ENCODE measurements around the gene GRHL1.

The GRHL1 gene

DNA sequence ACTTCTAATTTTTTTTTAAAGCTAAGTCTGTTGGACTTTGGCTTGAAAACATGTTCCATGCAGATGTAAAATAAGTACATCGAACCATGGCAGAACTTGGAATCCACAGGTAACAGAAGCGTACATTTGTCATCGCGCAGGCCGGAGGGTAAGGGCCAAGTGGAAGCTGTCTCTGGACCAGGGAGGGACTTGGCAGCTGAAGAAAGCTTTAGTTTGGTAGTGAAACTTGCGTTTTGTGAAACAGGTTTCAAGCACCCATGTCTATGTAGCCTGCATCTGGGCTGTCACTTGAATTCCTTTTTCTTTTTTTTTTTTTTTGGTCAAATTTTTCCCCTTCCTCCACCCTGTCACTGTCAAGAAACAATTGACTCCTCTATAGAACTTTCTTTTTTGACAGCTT, 20.4 kb downstream of the GRHL1 start:
- in situ Hi-C loops (cut with MboI; ENCODE audit: low sequenced_read_pairs), result no loop called here

DNA sequence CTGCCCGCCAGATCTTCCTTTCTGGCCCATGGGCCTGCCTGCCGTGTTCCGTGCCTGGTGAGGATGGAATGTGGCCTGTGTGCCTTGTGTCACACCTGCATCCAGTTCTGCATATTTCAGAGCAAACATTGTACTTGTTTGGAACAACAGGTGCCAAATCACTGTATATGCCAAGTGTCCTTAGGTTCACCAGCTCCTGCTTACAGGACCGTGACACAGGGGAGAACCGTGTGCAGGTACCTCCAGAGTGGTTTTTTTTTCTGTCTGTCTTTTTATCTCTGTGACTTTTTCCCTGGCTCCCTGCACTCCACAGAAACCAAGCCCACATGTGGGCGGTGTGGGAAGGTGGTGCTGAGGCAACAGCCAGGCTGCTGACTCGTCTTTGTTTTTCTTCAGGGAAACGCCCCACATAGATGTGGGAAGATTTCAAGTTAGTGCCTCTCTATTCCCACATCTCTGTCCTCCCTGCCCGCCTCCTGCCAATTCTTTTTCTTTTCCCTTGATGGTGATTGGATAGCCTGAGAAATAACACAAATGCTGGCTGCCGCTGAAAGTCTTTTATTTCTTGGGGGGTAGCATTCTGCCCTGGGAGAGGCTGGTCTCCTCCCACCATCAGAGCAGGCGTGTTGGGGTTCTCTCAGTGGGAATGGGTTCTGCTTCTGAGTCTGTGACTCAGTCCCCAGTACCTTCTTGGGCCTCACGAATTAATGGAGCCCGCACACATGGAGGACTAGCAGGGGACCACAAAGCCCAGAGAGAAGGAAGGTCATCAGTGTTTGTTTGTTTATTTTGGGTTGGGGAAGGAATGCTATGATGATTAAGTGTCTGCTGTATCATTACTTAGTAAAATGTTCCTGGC, 21.4 kb downstream of the GRHL1 start:
- in situ Hi-C loops (cut with MboI; ENCODE audit: low sequenced_read_pairs), result no loop called here

DNA sequence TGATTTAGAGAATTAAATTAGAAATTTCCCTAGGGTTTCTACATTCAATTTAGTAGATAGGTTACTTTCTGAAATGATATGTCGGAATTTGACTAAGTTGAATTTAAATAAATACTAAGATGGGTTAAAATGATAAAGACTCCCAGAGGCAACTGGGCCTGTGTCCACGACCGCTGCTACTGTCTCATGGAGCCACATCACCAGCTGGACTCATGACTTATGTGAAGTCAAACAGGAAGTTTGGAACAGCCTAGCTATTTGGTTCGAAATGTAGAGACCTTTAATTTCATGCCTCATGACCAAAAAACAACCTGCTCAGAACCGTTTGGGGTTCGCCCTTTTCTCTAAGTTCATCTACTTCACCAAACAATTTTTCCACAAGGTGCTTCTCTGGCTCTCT, 22.2 kb downstream of the GRHL1 start:
- in situ Hi-C loops (cut with MboI; ENCODE audit: low sequenced_read_pairs), result no loop called here

DNA sequence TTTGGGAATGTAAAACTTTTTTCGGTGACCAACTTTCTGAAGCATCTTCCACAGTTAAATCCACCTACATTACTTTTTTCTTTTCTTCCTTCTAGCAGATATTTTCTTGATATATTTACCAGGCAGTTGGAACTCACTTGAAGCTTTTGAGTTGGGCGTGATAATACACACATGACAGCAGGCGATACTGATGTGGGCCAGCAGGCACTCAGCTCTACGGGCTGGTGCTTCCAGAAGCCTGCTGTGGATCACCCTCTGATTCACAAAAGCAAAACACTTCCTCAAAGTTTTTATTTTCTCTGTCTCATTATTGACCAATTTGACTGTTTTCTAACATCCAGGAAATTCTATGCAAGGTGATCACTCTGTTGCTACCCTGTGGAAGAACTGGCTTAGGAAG, 22.9 kb downstream of the GRHL1 start:
- in situ Hi-C loops (cut with MboI; ENCODE audit: low sequenced_read_pairs), result no loop called here

DNA sequence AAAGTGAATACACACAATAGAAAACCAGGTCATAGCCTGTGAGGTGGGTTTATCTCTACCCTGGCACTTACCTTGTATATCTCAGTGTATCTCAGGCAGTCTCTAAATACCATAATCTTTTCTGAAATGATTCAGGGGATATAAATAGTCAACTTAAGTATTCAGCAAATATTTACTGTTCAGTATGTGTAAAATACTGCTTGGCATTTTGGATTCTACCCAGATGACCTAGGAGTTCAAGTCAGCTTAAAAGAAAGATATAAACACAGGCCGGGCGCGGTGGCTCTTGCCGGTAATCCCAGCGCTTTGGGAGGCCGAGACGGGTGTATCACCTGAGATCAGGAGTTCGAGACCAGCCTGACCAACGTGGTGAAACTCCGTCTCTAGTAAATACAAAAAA, 23.8 kb downstream of the GRHL1 start:
- in situ Hi-C loops (cut with MboI; ENCODE audit: low sequenced_read_pairs), result no loop called here

DNA sequence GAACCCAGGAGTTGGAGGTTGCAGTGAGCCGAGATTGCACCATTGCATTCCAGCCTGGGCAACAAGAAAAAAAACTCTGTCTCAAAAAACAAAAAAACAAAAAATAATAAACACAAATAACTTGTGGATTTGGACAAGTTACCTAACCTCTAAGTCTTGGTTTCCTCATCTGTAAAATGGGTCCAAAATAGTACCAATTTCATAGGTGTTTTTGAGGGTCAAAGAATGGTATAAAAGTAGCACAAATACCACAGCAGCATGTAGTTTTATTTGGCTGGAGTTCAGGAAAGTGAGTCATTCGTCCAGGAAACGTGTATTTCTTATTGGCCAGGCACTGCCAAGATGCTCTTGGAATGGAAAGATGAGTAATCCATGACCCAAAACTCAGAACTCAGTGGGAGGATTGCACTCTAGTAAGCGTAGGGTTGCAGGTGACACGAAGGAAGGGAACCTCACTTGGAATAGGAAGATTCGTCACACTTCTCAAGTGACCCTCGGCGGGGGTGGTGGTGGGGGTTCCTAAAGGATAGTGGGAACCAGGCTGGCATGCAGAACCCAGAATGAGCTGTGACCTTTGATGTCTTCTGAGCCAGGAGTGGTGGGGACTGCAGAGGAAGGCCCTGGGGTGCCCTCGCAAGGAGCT, 24.4 kb downstream of the GRHL1 start:
- in situ Hi-C loops (cut with MboI; ENCODE audit: low sequenced_read_pairs), result no loop called here

DNA sequence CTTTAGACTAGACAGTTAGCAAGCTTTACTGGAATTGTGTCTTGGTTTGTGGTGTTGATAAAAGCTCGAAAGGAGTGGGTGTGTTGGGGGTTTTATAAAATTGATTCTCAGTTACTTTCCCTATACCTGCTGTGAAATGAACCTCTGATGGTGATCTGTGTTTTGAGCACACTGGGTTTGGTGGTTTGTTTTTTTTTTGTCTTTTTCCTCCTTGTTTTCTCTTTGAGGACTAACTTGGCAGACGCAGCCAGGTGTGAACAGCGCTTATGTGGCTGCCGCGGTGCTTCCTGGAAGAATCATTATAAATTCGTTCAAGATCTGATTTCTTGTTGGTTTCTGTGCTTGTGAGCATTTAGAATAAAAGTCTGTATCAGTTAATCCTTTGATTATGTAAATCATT, 28.5 kb downstream of the GRHL1 start:
- in situ Hi-C loops (cut with MboI; ENCODE audit: low sequenced_read_pairs), result no loop called here

DNA sequence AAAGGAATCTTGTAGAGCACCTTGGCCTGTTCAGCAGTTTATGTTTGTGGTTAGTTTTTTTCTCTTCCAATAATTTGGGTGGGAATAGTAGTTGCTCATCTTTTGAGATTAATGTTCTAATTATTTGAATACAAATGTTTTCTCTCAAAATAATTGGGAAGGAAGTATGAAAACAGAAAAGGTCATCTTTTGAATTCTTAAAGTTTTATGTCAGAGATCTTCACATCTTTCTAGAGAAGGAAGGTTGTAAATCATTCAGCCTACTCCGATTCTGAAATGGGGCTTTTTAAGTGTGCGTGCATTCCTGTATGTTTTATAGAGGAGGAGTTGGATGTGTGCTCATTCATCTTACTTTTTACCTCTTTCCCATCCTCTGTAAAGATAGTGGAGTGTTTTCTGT, 29.0 kb downstream of the GRHL1 start:
- in situ Hi-C loops (cut with MboI; ENCODE audit: low sequenced_read_pairs), result no loop called here

DNA sequence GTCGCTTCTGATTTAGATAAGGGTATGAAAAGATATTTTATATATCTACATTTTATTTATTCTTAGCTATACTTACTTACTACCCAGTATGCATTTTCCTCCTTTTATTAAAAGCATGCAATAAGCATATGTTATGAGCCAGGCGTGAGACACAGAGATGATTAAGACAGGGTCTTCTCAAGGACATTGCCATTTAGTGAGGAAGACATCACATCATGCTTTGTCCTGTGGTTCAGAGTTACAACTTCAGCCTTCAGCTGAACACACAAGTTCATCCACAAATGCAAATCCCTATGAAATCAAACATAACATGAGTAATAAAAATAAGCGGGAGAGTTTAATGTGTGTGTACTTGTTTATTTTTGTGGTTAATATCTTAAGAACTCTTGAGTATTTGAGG, 30.2 kb downstream of the GRHL1 start:
- in situ Hi-C loops (cut with MboI; ENCODE audit: low sequenced_read_pairs), result no loop called here

DNA sequence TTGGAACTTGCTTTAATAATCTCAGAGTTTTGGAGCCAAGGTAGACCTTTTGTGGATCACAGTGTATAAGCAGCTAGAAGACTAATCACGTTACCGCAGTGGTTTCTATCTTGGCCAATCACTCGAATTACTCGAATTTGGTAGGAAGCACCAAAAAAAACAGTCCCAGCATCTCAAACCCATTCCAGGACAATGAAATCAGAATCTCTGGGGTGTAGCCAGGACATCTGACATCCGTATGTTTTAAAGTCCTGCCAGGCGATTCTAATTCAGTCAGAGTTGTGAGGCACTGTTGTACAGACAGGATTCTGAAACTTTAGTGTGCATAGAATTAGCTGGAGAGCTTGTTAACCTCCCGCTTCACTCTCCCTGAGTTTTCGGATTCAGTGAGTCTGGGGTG, 30.8 kb downstream of the GRHL1 start:
- in situ Hi-C loops (cut with MboI; ENCODE audit: low sequenced_read_pairs), result no loop called here

DNA sequence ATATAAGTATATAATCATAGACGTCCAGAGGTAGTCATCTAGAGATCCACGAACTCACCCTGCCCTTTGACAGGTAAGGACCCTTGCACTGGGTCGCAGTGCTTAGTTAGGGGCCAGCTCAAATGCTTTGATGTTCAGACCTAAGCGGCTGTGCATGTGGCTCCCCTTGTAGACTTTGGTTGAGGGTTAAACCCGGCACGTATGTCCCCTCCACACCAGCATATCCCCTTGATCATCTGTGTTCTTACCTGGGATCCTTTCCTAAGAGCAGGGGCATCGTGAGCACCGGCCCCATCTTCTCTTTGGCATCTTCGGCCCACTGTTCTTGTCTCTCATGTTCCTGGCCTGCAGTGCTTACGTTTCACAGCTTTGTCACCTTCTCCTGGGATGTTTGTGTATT, 31.4 kb downstream of the GRHL1 start:
- in situ Hi-C loops (cut with MboI; ENCODE audit: low sequenced_read_pairs), result no loop called here

DNA sequence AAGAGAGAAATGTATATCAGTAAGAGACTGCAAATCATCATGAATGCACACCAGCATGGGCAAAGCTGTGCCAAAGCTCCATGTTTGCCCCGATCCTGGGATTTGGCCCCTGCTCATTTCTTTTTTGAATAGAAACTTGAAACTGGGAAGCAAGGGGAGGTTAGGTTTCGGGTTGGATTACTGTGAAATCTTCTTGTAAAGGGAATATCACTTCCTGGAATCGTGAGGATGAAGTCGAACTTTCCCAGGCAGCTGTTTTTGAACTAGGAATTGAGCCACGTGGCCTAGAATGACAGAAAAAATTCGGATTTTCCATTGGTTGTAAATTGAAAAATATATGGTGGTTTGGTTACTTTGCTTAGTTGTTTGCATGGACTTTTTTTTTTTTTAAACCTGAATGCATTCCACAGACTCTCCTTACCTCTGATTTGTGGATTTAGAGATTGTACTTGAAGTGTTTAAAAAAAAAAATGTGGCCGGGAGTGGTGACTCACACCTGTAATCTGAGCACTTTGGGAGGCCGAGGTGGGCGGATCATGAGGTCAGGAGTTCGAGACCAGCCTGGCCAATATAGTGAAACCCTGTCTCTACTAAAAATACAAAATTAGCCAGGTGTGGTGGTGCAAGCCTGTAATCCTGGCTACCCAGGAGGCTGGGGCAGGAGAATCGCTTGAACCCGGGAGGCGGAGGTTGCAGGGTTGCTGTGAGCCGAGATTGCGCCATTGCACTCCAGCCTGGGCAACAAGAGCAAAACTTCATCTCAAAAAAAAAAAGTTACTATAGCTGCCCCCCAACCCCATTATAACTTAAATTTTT, 32.1 kb downstream of the GRHL1 start:
- in situ Hi-C loops (cut with MboI; ENCODE audit: low sequenced_read_pairs), result no loop called here

DNA sequence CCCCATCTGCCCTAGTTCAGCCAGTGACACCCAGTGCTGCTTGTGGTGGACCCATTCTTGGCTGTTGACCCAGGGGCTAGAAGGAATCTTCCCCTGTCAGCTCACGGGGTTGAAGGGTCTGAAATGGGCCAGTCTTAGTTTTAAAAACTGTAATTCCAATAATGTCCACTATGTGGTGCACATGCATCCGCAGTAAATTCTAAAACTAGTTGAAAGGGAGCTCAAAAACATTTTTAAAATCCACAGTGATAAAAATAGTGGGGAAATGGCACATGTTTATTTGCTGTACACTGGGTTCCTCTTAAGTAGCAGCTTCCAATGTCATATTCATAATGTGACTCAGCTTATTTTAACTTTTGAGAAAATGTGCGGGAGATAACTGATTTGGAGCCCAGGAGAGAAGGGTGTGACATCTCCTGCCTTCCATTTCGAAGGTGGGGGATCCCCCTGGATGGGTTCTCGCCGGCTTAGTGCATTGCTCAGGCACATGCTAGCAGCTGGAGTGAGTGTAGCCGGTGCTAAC, 32.8 kb downstream of the GRHL1 start:
- in situ Hi-C loops (cut with MboI; ENCODE audit: low sequenced_read_pairs), result no loop called here

DNA sequence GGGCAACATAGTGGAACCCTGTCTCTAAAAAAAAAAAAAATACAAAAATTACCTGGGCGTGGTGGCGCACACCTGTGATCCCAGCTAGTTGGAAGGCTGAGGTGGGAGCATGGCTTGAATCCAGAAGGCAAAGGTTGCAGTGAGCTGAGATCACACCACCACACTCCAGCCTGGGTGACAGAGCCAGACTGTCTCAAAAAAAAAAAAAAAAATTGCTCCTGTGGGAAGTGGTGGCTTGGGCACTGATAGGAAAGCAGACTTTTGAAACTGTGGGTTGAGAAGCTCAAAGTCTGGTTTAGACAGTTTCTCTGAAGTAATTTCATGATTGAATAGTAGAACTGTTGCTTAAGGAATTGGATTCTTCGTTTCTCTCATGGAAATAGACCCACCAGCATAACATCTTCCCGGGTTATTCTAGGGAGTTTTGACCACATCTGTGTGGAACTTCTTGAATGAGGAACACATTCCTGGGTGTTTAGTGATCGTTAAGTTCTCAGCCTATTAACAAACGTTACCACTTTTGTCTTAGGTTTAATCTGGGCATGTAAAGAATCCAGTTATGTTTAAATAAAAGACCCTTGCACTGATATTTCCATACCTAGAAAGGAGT, 33.5 kb downstream of the GRHL1 start:
- in situ Hi-C loops (cut with MboI; ENCODE audit: low sequenced_read_pairs), result no loop called here

DNA sequence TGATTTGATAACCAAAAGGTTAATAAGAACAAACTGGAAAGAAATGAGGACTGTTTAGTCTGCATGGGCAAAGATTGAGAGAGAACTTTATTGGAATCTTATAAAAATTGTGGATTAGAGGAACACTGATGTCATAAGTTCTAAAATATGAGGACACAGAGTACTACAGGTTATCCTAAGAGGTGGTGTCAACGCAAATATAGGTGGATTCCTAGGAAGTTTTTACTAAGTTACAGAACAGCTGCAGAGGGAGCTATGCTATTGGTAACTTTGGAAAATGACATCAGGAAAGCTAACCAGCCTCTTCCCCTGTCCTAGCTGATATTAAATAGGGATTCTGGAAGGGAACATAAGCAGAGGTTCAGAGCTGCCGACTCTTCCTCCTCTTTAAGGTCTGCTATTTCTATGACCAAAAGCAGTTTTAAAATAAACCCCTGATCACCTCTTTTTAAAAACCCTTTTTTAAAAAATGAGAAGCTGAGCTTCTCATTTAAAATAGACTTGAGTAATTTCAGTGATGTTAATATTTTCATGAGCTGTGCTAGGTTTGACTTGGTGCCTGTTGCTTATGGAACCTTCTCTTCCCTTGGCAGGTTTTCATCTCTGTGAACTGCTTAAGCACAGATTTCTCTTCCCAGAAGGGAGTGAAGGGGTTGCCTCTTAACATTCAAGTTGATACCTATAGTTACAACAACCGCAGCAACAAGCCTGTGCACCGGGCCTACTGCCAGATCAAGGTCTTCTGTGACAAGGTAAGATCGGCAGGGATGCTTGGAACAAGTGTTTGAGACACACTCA, 34.2 kb downstream of the GRHL1 start:
- in situ Hi-C loops (cut with MboI; ENCODE audit: low sequenced_read_pairs), result no loop called here

DNA sequence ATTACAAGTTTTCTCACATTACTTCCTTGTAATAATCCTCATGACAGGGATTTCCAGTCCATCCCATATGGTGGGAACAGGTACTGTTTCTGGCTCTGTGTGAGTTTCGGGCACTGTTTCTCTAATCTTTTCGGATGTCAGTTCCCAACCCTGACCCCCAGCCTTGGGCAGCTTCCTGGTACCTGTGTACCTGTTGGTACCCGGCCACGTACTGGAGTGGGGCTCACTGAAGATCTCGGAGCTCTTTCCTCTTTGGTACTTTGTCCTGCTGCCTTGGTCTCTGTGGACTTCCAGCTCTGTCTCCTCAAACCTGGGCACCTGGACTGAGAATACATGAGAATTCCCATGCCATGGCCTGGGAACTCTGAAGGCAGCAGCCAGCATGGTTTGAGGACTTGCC, 36.8 kb downstream of the GRHL1 start:
- in situ Hi-C loops (cut with MboI; ENCODE audit: low sequenced_read_pairs), result no loop called here

DNA sequence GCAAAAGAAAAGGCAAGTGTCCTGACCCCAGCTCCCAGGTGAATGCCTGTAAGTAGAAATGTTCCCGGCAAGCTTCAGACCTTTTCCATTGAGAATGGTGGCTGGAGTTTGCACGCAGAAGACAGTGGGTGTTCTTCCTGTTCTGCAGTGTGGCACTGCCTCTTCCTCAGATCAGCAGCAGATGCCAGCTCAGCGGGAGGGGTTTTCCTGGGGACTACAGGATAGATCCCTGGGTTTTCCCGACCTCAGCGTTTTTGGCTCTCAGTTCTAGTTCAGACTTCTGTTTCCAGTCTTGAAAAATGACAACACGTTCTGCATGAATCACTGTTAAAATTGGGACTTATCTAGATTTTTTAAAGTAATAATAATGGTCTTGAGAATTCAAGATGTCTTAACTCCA, 39.2 kb downstream of the GRHL1 start:
- in situ Hi-C loops (cut with MboI; ENCODE audit: low sequenced_read_pairs), result no loop called here

DNA sequence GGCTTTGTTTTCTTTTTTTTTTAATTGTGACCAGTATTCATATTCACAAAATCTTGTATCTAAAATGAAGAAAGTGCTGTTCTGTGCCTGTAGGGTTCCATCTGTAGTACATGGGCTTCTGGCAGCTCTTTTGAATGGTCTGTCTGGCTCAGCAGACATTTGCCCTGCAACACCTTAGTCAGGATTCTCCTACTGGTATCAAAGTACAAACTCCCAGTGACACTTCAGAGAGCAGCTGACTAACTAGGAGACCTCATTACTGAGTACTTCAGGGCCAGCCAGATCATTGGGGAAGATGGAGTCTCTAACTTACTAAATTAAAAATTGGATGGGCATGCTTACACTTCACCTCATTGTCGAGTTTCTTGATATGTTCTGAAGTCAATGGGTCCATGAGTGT, 39.7 kb downstream of the GRHL1 start:
- in situ Hi-C loops (cut with MboI; ENCODE audit: low sequenced_read_pairs), result no loop called here

DNA sequence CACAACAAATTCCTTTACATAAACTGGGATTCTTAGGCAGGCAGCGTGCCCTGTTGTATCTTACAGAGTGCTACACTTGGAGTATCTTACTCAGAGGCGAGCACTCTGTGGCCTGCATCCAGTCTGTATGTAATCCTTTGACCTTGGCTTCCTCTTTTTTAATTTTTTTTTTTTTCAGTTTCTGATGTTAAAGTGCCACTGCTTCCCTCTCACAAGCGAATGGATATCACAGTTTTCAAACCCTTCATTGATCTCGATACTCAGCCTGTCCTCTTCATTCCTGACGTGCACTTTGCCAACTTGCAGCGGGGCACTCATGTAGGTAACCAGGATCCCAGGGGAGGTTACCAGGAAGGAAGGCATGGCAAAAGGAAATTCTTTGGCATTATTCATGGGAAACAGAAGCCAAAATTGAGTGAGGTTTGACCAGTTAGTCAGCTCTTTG, 40.4 kb downstream of the GRHL1 start:
- in situ Hi-C loops (cut with MboI; ENCODE audit: low sequenced_read_pairs), result no loop called here
